ENCODE measurements around the gene RAP1GAP2.
A peak's percentile ranks its signal among the peaks of the same experiment; 100 is the strongest.

The RAP1GAP2 gene

GRCh38 chr17:2916461-2916860, 120.2 kb downstream of the RAP1GAP2 start:
- no peak for DNase-seq (ENCODE audit: extremely low spot score)
- TF ChIP-seq NFRKB (IDR thresholded peaks at IDR 0.05) (no peak), FOXM1 (IDR thresholded peaks at IDR 0.05; ENCODE audit: borderline replicate concordance) (no peak), L3MBTL2 (conservative IDR thresholded peaks at IDR 0.05) (no peak), HDGF (IDR thresholded peaks at IDR 0.05; ENCODE audit: borderline replicate concordance) (no peak), FOXA1 (IDR thresholded peaks at IDR 0.05) (no peak), FOXK2 (IDR thresholded peaks at IDR 0.05) (no peak), SP1 (IDR thresholded peaks at IDR 0.05) (no peak), BHLHE40 (IDR thresholded peaks at IDR 0.05; ENCODE audit: borderline replicate concordance) (no peak), TARDBP (IDR thresholded peaks at IDR 0.05) (no peak), ARNT (IDR thresholded peaks at IDR 0.05) (no peak), SUZ12 (IDR thresholded peaks at IDR 0.05) (no peak), LEF1 (IDR thresholded peaks at IDR 0.05; ENCODE audit: borderline replicate concordance) (no peak), CTBP1 (IDR thresholded peaks at IDR 0.05; ENCODE audit: borderline replicate concordance) (no peak), ZNF384 (IDR thresholded peaks at IDR 0.05) (no peak), ELF4 (IDR thresholded peaks at IDR 0.05) (no peak)
- TF ChIP-seq, protein P1, sequence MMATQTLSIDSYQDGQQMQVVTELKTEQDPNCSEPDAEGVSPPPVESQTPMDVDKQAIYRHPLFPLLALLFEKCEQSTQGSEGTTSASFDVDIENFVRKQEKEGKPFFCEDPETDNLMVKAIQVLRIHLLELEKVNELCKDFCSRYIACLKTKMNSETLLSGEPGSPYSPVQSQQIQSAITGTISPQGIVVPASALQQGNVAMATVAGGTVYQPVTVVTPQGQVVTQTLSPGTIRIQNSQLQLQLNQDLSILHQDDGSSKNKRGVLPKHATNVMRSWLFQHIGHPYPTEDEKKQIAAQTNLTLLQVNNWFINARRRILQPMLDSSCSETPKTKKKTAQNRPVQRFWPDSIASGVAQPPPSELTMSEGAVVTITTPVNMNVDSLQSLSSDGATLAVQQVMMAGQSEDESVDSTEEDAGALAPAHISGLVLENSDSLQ (IDR thresholded peaks at IDR 0.05): no peak
- ChIA-PET POLR2A (no interaction called here), CTCF (no interaction called here)

- DNase-seq (ENCODE audit: extremely low spot score): no peak
- no peak for TF ChIP-seq LEF1 (IDR thresholded peaks at IDR 0.05; ENCODE audit: borderline replicate concordance)
- TF ChIP-seq, protein P1 (IDR thresholded peaks at IDR 0.05): peak; percentile 75
- CTCF ChIA-PET: interaction anchor here (0.5 kb wide), 1 partner anchor 71 kb away, joined by 3 read pairs; no protein-coding TSS in a partner anchor
- POLR2A ChIA-PET: no interaction called here
Measured at GRCh38 chr17:2921443-2921842, 125.2 kb downstream of the RAP1GAP2 start.

DNA sequence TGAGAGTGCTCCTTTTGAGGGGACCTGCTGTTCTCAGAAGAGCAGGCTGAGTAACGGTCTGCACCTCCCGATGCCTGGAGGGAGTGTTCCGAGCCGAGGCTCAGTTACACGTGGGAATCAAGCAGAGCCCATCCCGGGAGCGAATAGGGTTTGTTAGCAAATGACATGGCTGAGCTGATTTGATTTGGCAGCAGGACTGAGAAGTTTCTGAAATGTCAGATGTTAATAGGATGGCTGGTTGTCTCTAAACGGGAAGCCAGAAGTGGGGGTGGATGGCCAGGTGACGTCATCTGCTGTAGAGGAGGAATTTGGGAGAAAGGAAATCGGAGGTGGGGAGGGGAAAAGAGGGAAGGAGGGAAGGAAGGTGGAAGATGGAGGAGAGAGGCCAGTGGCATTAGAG, 128.0 kb downstream of the RAP1GAP2 start:
- no peak for TF ChIP-seq LEF1 (IDR thresholded peaks at IDR 0.05; ENCODE audit: borderline replicate concordance)
- no peak for TF ChIP-seq BHLHE40 (IDR thresholded peaks at IDR 0.05; ENCODE audit: borderline replicate concordance)
- ChIA-PET POLR2A (no interaction called here), CTCF (interaction anchor here (0.6 kb wide), 1 partner anchor 90 kb away, joined by 3 read pairs; no protein-coding TSS in a partner anchor)
- no peak for DNase-seq (ENCODE audit: extremely low spot score)

DNA sequence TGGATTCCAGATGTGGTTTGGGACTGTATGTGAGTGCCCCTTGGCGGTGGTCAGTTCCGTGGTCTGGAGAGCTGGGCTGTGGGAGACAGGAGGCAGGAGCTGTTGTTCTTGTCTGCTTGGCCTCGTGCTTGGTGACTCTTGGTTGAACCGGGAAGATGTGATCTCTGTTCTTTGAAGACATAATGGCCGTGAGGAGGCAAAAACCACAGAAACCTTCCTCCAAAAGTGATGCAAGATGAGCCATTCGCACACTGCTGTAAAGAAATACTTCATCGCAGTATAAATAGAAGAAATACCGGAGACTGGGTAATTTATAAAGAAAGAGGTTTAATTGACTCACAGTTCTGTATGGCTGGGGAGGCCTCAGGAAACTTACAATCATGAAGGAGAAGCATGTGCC, 128.8 kb downstream of the RAP1GAP2 start:
- TF ChIP-seq TARDBP (IDR thresholded peaks at IDR 0.05) (no peak), LEF1 (IDR thresholded peaks at IDR 0.05; ENCODE audit: borderline replicate concordance) (no peak)
- TF ChIP-seq, protein P1 (IDR thresholded peaks at IDR 0.05): no peak
- DNase-seq (ENCODE audit: extremely low spot score): no peak
- POLR2A ChIA-PET: interaction anchor here (0.5 kb wide), 1 partner anchor 32 kb away, joined by 3 read pairs; no protein-coding TSS in a partner anchor
- CTCF ChIA-PET: interaction anchor here (0.6 to 2.0 kb wide), 3 partner anchors 13 to 91 kb away, joined by 3 to 9 read pairs (median 4); no protein-coding TSS in a partner anchor

GRCh38 chr17:2926019-2926650, 129.9 kb downstream of the RAP1GAP2 start:
- TF ChIP-seq FOXM1 (IDR thresholded peaks at IDR 0.05; ENCODE audit: borderline replicate concordance) (no peak), FOXA1 (IDR thresholded peaks at IDR 0.05) (no peak), NFRKB (IDR thresholded peaks at IDR 0.05) (no peak), ELF4 (IDR thresholded peaks at IDR 0.05) (no peak), LEF1 (IDR thresholded peaks at IDR 0.05; ENCODE audit: borderline replicate concordance) (no peak), HDGF (IDR thresholded peaks at IDR 0.05; ENCODE audit: borderline replicate concordance) (no peak), SP1 (IDR thresholded peaks at IDR 0.05) (no peak), TARDBP (IDR thresholded peaks at IDR 0.05) (no peak), FOXK2 (IDR thresholded peaks at IDR 0.05) (no peak), ARNT (IDR thresholded peaks at IDR 0.05) (no peak), ZNF384 (IDR thresholded peaks at IDR 0.05) (no peak)
- TF ChIP-seq, protein P1 (IDR thresholded peaks at IDR 0.05): no peak
- POLR2A ChIA-PET: no interaction called here
- CTCF ChIA-PET: interaction anchor here (0.6 to 2.0 kb wide), 3 partner anchors 12 to 77 kb away, joined by 4 to 9 read pairs (median 7); no protein-coding TSS in a partner anchor
- DNase-seq (ENCODE audit: extremely low spot score): no peak

DNA sequence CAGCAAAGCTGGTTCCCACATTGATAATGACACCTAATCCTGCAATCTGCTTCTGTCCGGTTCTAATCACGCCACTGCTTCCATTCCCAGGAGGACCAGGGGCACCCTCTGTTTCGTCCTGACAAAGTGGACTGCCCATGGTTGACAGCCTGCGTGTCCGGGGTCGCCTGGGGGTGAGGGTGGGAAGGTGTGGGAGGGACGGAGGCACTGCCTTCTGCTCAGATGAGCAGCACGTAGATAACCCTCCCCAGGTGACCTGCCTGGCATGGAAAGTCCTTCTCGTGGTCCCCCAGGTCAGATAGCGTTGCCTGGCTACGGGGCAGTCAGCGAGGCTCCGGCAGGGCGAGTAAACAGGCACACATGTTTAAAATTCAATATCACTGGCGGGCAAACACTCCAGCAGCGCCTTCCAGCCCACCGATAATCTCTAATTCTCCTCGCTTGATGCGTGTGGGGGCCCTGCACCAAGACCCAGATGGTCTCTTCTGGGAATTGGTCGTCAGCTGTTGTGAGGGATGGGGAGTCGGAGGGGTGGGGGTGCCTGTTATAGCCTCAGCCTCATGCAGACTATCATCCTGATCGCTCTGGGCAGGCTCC, 132.2 kb downstream of the RAP1GAP2 start:
- TF ChIP-seq BHLHE40 (IDR thresholded peaks at IDR 0.05; ENCODE audit: borderline replicate concordance) (no peak), FOXA1 (IDR thresholded peaks at IDR 0.05) (no peak), SP1 (IDR thresholded peaks at IDR 0.05) (no peak), ARNT (IDR thresholded peaks at IDR 0.05) (no peak), SUZ12 (IDR thresholded peaks at IDR 0.05) (no peak), ELF4 (IDR thresholded peaks at IDR 0.05) (no peak), CTBP1 (IDR thresholded peaks at IDR 0.05; ENCODE audit: borderline replicate concordance) (no peak), L3MBTL2 (conservative IDR thresholded peaks at IDR 0.05) (no peak), NFRKB (IDR thresholded peaks at IDR 0.05) (no peak), HDGF (IDR thresholded peaks at IDR 0.05; ENCODE audit: borderline replicate concordance) (no peak), FOXK2 (IDR thresholded peaks at IDR 0.05) (no peak), TARDBP (IDR thresholded peaks at IDR 0.05) (no peak), ZNF384 (IDR thresholded peaks at IDR 0.05) (no peak), FOXM1 (IDR thresholded peaks at IDR 0.05; ENCODE audit: borderline replicate concordance) (no peak), LEF1 (IDR thresholded peaks at IDR 0.05; ENCODE audit: borderline replicate concordance) (no peak)
- TF ChIP-seq, protein P1 (IDR thresholded peaks at IDR 0.05): no peak
- CTCF ChIA-PET: interaction anchor here (0.7 kb wide), 1 partner anchor 84 kb away, joined by 3 read pairs; no protein-coding TSS in a partner anchor
- DNase-seq (ENCODE audit: extremely low spot score): no peak
- POLR2A ChIA-PET: no interaction called here

Measured in HEK293T (cell line).